Esophagus squamous epithelium (tissue), 4 donors: ENCODE results near the gene FAM89A.

Experiments
- CTCF ChIP-seq, 6 experiments: fragments of 450-650 bp in 4 of 6; fragments of 200-600 bp in 2 of 6; sonication (generic) in 2 of 6; IDR thresholded peaks; one replicate each; pipeline ENCODE4 v1.5.1; 2016 to 2019; ENCODE audit warnings: antibody characterized with exemption in 6 of 6, mild to moderate bottlenecking in 4 of 6, moderate library complexity in 4 of 6
- POLR2A ChIP-seq, 4 donors: fragments of 450-650 bp; IDR thresholded peaks; one replicate each; pipeline ENCODE4 v1.6.1; 2017; ENCODE audit warnings: antibody characterized with exemption in 4 of 4, mild to moderate bottlenecking in 4 of 4, moderate library complexity in 3 of 4

- TF ChIP-seq CTCF (IDR thresholded peaks at IDR 0.05) (no peak), POLR2A (IDR thresholded peaks at IDR 0.05) (no peak)
Measured at GRCh38 chr1:231069333-231069732, 29.3 kb upstream of the FAM89A start.
